ENCODE results near the gene FAT2.
"Not testable (repeated sequence)": the region's sequence is repeated elsewhere in the genome, so short reads cannot be mapped to it uniquely, and the experiment has no call there.

The FAT2 gene

GRCh38 chr5:151595411-151595826, 4.3 kb upstream of the FAT2 start:
- H3K27ac ChIP-seq (ENCODE audit: low read depth, low read length, severe bottlenecking) = no peak overlapping the region
- H3K4me3 ChIP-seq (ENCODE audit: extremely low read depth, insufficient read depth, low read length, poor library complexity, severe bottlenecking) = no peak overlapping the region
- 83 to 92% methylated on average over 11 of the region's 11 CpGs for WGBS, 2 experiments (ENCODE audit: insufficient coverage in 2 of 2)

GRCh38 chr5:151592855-151593408, 1.8 kb upstream of the FAT2 start:
- H3K9me3 ChIP-seq (ENCODE audit: control insufficient read depth, low read length) = no peaks in the 10 kb centered on the region
- H3K36me3 ChIP-seq (ENCODE audit: control insufficient read depth, insufficient read depth, low read length) = no peaks in the 10 kb centered on the region
- WGBS, 2 experiments (ENCODE audit: insufficient coverage in 2 of 2) = 79 to 87% methylated on average over 6 to 10 of the region's 10 CpGs
- no peak overlapping the region for H3K27ac ChIP-seq (ENCODE audit: low read depth, low read length, severe bottlenecking)
- peaks cover 18% of the 10 kb centered on the region for H3K4me1 ChIP-seq (ENCODE audit: control insufficient read depth, insufficient read depth, low read length, poor library complexity, severe bottlenecking)
- no peak overlapping the region for H3K4me3 ChIP-seq (ENCODE audit: extremely low read depth, insufficient read depth, low read length, poor library complexity, severe bottlenecking)

More at GRCh38 chr5:151595411-151595826, 4.3 kb upstream of the FAT2 start:
- H3K4me1 ChIP-seq (ENCODE audit: control insufficient read depth, insufficient read depth, low read length, poor library complexity, severe bottlenecking) = peaks cover 22% of the 10 kb centered on the region
- H3K9me3 ChIP-seq (ENCODE audit: control insufficient read depth, low read length) = no peaks in the 10 kb centered on the region
- no peaks in the 10 kb centered on the region for H3K36me3 ChIP-seq (ENCODE audit: control insufficient read depth, insufficient read depth, low read length)

GRCh38 chr5:151589878-151590570, 1.1 kb downstream of the FAT2 start:
- no peak overlapping the region for H3K27ac ChIP-seq (ENCODE audit: low read depth, low read length, severe bottlenecking)
- H3K4me3 ChIP-seq (ENCODE audit: extremely low read depth, insufficient read depth, low read length, poor library complexity, severe bottlenecking) = no peak overlapping the region
- H3K9me3 ChIP-seq (ENCODE audit: control insufficient read depth, low read length) = no peaks in the 10 kb centered on the region
- peaks cover 10% of the 10 kb centered on the region for H3K4me1 ChIP-seq (ENCODE audit: control insufficient read depth, insufficient read depth, low read length, poor library complexity, severe bottlenecking)
- 92% methylated on average over 4 to 6 of the region's 6 CpGs for WGBS, 2 experiments (ENCODE audit: insufficient coverage in 2 of 2)
- no peaks in the 10 kb centered on the region for H3K36me3 ChIP-seq (ENCODE audit: control insufficient read depth, insufficient read depth, low read length)

GRCh38 chr5:151587796-151588555, 3.2 kb downstream of the FAT2 start:
- WGBS, 2 experiments (ENCODE audit: insufficient coverage in 2 of 2) = 96 to 98% methylated on average over 4 of the region's 5 CpGs
- H3K36me3 ChIP-seq (ENCODE audit: control insufficient read depth, insufficient read depth, low read length) = no peaks in the 10 kb centered on the region
- no peak overlapping the region for H3K4me3 ChIP-seq (ENCODE audit: extremely low read depth, insufficient read depth, low read length, poor library complexity, severe bottlenecking)
- no peak overlapping the region for H3K27ac ChIP-seq (ENCODE audit: low read depth, low read length, severe bottlenecking)
- H3K4me1 ChIP-seq (ENCODE audit: control insufficient read depth, insufficient read depth, low read length, poor library complexity, severe bottlenecking) = peaks cover 5% of the 10 kb centered on the region
- no peaks in the 10 kb centered on the region for H3K9me3 ChIP-seq (ENCODE audit: control insufficient read depth, low read length)

GRCh38 chr5:151585970-151586369, 5.2 kb downstream of the FAT2 start:
- no peaks in the 10 kb centered on the region for H3K36me3 ChIP-seq (ENCODE audit: control insufficient read depth, insufficient read depth, low read length)
- no peak overlapping the region for H3K27ac ChIP-seq (ENCODE audit: low read depth, low read length, severe bottlenecking)
- H3K4me1 ChIP-seq (ENCODE audit: control insufficient read depth, insufficient read depth, low read length, poor library complexity, severe bottlenecking) = peaks cover under 1% of the 10 kb centered on the region
- WGBS, 2 experiments (ENCODE audit: insufficient coverage in 2 of 2) = 91 to 92% methylated on average over 9 of the region's 10 CpGs
- H3K4me3 ChIP-seq (ENCODE audit: extremely low read depth, insufficient read depth, low read length, poor library complexity, severe bottlenecking) = no peak overlapping the region
- H3K9me3 ChIP-seq (ENCODE audit: control insufficient read depth, low read length) = no peaks in the 10 kb centered on the region

- not testable (repeated sequence) for H3K36me3 ChIP-seq (ENCODE audit: control insufficient read depth, insufficient read depth, low read length); H3K4me3 ChIP-seq (ENCODE audit: extremely low read depth, insufficient read depth, low read length, poor library complexity, severe bottlenecking); H3K27ac ChIP-seq (ENCODE audit: low read depth, low read length, severe bottlenecking); H3K4me1 ChIP-seq (ENCODE audit: control insufficient read depth, insufficient read depth, low read length, poor library complexity, severe bottlenecking); H3K9me3 ChIP-seq (ENCODE audit: control insufficient read depth, low read length)
- 76 to 92% methylated on average over 2 of the region's 4 CpGs for WGBS, 2 experiments (ENCODE audit: insufficient coverage in 2 of 2)
Measured at GRCh38 chr5:151585344-151585743, 5.8 kb downstream of the FAT2 start.

- Histone ChIP-seq H3K9me3 (ENCODE audit: control insufficient read depth, low read length) (no peaks in the 10 kb centered on the region), H3K4me3 (ENCODE audit: extremely low read depth, insufficient read depth, low read length, poor library complexity, severe bottlenecking) (no peak overlapping the region), H3K27ac (ENCODE audit: low read depth, low read length, severe bottlenecking) (no peak overlapping the region), H3K36me3 (ENCODE audit: control insufficient read depth, insufficient read depth, low read length) (no peaks in the 10 kb centered on the region), H3K4me1 (ENCODE audit: control insufficient read depth, insufficient read depth, low read length, poor library complexity, severe bottlenecking) (no peaks in the 10 kb centered on the region)
- 90 to 91% methylated on average over 12 to 14 of the region's 14 CpGs for WGBS, 2 experiments (ENCODE audit: insufficient coverage in 2 of 2)
Measured at GRCh38 chr5:151584057-151584937, 6.8 kb downstream of the FAT2 start.

- H3K36me3 ChIP-seq (ENCODE audit: control insufficient read depth, insufficient read depth, low read length) = no peaks in the 10 kb centered on the region
- H3K9me3 ChIP-seq (ENCODE audit: control insufficient read depth, low read length) = no peaks in the 10 kb centered on the region
- 60 to 63% methylated on average over 3 to 4 of the region's 6 CpGs for WGBS, 2 experiments (ENCODE audit: insufficient coverage in 2 of 2)
- no peaks in the 10 kb centered on the region for H3K4me1 ChIP-seq (ENCODE audit: control insufficient read depth, insufficient read depth, low read length, poor library complexity, severe bottlenecking)
- no peak overlapping the region for H3K27ac ChIP-seq (ENCODE audit: low read depth, low read length, severe bottlenecking)
- H3K4me3 ChIP-seq (ENCODE audit: extremely low read depth, insufficient read depth, low read length, poor library complexity, severe bottlenecking) = no peak overlapping the region
Measured at GRCh38 chr5:151581812-151582583, 9.1 kb downstream of the FAT2 start.

GRCh38 chr5:151581347-151581746, 9.8 kb downstream of the FAT2 start:
- WGBS, 2 experiments (ENCODE audit: insufficient coverage in 2 of 2) = 70 to 100% methylated on average over 2 of the region's 4 CpGs
- no peaks in the 10 kb centered on the region for H3K4me1 ChIP-seq (ENCODE audit: control insufficient read depth, insufficient read depth, low read length, poor library complexity, severe bottlenecking)
- no peaks in the 10 kb centered on the region for H3K9me3 ChIP-seq (ENCODE audit: control insufficient read depth, low read length)
- no peak overlapping the region for H3K4me3 ChIP-seq (ENCODE audit: extremely low read depth, insufficient read depth, low read length, poor library complexity, severe bottlenecking)
- no peaks in the 10 kb centered on the region for H3K36me3 ChIP-seq (ENCODE audit: control insufficient read depth, insufficient read depth, low read length)
- no peak overlapping the region for H3K27ac ChIP-seq (ENCODE audit: low read depth, low read length, severe bottlenecking)

GRCh38 chr5:151580858-151581257, 10.3 kb downstream of the FAT2 start:
- Histone ChIP-seq H3K9me3 (ENCODE audit: control insufficient read depth, low read length) (no peaks in the 10 kb centered on the region), H3K4me1 (ENCODE audit: control insufficient read depth, insufficient read depth, low read length, poor library complexity, severe bottlenecking) (no peaks in the 10 kb centered on the region), H3K36me3 (ENCODE audit: control insufficient read depth, insufficient read depth, low read length) (no peaks in the 10 kb centered on the region), H3K27ac (ENCODE audit: low read depth, low read length, severe bottlenecking) (no peak overlapping the region), H3K4me3 (ENCODE audit: extremely low read depth, insufficient read depth, low read length, poor library complexity, severe bottlenecking) (no peak overlapping the region)
- WGBS, 2 experiments (ENCODE audit: insufficient coverage in 2 of 2) = 76 to 80% methylated on average over 5 to 6 of the region's 6 CpGs
